Measurements from ENCODE around the gene KRT80.
"Not testable (repeated sequence)": the region's sequence is repeated elsewhere in the genome, so short reads cannot be mapped to it uniquely, and the experiment has no call there.

The KRT80 gene
- total RNA-seq: 0 reads per million in 2 donors

DNA sequence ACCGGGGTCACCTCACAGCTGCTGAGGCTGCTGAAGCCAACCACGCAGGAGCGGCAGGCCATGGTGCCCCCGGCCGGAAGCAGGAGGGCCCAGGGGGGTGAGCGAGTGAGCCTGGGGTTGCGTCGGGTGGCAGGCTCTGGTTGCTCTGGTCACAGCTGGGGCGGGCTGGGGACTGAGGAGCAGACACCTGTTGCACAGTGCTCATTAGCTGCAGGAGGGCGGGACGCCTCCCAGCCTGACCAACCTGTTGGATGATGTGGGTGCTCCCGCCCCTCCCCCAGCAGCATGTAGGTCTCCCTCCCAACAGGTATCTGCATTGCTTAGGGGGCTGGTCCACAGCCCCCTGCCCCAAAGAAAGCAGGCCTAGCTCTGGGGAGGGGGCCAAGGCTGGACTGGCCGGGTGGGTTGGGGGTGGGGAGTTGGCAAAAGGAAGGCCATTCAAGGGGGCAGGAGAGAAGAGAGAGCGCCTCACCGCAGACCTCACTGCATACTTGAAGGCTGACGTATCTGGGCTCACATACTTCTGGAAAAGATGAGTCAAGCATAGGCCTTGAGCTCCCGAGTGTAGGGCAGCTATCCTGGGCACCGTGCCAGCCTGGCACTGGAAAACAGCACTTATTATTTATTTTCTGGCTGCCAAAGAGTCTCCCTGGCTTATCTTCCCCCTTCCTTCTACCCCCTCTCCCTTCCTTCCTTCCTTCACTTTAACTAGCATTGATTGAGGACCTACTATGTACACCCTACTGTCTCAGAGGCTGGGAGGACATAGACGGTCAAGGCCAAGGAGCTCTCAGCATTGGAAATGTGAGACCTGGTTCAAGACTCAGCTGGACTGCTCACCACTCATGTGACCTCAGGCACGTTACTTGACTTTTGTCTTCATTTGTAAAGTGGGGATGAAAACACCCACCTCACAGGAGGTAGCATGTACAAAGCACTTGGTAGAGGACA, at the start of gene KRT80:
TSS of gene KRT80 (minus strand) at position 174 of the 951 bp plus-strand sequence. CDS start at position 62, 112 bp downstream.
- peak in 1 of 5 experiments; percentile 15 for DNase-seq

DNA sequence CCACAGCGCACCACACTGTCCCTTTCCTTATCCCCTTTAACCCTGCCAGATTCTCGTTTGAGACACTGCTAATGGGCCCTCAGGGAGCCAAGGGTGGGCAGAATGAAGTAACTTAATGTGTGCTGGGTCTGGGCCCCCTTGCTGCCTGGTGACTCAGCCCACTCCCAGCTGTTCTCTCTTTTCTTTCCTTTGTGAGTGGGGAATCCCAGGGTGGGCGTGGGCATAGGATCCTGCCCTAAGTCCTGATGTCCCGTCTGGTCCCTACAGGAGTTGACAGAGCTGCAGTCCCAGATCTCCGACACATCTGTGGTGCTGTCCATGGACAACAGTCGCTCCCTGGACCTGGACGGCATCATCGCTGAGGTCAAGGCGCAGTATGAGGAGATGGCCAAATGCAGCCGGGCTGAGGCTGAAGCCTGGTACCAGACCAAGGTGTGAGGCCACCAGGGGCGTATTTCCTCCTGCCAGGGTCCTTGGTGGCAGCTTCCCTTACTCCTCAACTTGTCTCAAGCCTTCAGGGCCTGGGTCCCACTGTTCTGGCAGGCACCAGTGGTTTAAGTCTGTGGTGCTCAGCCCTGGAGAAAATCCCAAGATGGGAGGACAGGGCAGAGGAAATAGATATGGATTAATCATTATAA, 49.5 kb upstream of the KRT80 start:
- DNase-seq: no peak

DNA sequence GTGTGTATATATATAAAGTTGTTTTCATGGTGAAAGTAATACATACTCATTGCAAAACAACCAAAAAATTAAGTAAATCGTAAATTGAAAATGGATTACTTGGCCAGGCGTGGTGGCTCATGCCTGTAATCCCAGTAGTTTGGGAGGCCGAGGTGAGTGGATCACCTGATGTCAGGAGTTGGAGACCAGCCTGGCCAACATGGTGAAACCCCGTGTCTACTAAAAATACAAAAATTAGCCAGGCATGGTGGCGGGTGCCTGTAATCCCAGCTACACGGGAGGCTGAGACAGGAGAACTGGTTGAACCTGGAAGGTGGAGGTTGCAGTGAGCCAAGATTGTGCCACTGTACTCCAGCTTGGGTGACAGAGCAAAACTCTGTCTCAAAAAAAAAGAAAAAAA, 48.4 kb upstream of the KRT80 start:
- not testable (repeated sequence) for DNase-seq

DNA sequence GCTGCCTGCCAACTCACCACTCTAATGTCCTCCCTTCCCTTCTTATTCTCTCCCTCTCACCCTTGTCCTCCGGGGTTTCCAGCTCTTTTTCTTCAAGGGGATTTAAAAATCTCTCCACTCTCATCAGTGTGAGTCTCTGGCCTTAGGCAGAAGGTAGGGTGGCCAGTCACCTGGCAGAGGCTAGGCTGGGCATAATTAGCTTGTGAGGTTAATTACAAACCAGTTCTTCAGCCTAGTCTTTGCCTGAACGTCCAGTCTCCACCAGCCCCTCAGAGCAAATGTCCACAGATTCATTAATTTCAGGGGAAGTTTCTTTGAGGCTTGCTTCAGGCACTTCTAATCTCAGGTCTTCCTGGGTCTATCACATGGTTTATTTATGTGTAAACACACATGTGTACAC, 48.0 kb upstream of the KRT80 start:
- DNase-seq: no peak

DNA sequence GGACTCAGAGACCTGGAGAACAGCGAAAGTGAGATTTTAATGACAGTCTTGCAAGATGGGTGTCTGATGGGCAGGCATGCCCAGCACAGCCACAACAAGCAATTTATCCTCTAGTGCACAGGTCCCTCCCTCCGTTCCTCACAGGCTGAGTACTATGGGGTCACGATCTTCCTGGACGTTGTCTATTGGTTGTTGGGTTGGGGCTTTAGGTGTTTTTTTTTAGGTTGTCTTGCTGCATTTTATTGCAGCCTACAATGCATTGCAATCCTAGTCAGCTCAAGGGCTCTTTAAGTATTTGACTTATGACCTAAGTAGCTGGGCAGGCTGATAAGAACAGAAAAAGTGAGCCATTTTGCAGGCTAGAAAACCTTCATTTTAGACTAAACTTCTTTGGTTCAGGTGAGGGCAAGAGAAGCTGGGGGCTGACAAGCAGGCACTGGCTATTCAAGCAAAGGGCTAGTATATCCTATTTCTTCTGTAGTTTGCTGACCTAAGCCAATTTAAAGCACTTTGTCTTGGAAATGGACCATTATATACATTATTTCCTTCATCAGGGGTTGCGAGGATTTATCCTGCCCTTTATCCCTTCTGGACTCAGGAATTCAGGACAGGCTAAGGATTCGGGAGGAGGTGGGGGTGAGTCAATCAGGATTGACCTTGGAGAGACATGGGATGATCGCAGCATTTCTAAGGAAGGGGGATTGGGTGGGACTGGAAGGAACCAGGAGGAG, 47.3 kb upstream of the KRT80 start:
- DNase-seq: no peak

DNA sequence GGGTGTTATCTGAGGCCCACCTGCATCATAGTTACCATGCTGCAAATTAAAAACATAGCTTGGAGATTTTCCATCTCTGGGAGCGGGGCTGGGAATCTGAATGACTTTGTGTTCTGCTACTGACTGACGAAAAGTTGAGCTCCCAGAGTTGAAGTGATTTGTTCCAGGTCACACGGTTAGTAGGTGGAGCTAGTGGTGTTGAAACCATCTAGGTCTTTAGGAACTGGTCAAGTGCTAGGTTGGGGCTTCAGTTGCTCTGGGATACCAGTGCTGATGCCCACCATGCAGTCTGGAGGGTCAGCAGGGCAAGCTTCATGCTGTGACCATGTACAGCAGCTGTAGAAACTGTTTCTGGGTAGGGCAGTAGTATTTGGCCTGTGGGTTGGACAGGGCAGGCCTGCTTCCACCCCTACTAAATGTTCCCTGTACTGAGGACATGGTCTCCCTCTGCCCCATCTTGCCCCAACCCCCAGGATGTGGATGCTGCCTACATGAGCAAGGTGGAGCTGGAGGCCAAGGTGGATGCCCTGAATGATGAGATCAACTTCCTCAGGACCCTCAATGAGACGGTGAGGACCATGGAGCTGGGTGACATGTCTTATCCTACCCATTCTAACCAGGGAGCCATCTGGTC, 46.5 kb upstream of the KRT80 start:
- no peak for DNase-seq

DNA sequence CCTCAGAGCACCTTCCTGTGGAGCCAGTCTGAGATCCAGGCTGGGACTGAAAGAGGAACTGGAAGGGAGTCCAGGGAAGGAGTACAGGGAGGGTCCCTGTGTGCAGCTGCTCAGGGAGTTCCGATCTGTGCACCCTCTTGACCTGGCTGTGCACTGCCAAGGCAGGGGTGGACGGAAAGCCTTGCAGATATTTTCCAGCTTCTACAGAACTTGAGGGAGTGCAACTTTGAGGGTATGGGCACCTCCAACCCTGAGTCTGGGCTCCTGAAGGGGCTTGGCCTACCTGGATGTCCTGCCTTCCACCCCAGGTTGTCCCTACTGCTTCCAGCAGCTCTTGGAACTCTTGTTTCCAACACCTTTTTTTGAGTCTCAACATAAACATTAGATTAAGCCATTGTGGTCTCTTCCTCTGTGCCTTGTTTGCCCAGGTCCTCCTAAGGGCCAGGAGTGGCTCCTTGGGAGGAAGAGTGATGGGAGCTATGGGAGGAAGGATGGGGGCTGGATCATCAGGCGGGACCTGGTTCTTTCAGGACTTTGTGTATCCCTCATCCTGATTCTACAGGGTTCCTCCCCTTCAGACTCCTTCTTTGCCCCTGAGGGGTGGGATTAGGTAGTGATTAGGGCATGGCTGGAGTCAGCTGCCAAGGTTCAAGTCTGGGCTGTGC, 44.7 kb upstream of the KRT80 start:
- no peak for DNase-seq

DNA sequence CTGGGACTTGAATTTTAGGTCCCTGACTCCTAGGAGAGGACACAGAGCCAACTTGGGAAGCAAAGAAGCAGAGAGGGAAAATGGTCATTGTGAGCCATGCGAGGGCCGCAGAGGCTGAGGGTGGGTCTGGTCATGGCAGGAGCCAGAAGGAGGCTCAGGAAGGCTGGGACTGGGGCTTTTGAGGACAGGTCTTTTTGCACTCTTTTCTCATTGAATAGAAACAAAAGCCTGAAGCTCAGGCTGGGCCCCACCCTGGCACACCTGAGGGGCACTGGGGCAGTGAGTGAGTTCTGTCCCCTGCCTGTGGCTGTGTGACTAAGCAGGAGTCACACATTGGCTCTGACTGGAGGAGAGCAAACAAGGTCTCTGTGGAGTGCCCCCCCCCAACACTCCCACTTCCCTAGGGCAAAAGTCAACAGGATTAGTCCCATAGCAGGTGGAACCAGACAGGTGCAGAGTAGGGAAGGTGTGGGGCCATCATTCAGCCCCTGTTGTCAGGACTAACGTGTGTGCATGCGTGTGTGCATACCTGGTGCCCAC, 44.1 kb upstream of the KRT80 start:
- DNase-seq: no peak

DNA sequence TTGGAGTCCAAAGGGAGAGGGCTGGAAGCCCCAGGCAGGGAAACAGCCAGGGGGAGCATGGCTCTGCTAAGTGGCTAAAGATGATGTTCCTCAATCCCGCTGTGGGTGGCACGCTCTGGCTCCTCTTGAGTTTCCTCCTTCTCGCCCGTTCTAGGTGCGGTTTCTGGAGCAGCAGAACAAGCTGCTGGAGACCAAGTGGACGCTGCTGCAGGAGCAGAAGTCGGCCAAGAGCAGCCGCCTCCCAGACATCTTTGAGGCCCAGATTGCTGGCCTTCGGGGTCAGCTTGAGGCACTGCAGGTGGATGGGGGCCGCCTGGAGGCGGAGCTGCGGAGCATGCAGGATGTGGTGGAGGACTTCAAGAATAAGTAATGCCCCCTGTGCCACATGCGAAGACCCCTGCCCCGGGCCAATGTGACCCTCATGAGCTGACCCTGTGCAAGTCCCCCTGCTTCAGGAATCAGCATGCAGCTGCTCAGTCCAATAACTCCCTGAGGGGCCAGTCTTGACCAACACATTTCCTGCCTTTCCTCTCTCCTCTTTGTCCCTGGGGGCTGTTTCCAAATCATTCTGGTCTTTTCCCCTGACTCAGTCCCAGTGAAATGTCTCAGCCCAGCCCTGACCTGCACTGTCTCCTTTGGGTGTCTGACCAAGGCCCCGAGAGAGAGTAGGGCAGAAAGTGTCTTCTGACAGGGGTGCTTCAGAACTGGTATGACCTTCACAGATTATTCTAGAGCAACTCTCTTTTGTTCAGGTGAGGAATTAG, 43.4 kb upstream of the KRT80 start:
- DNase-seq: no peak

DNA sequence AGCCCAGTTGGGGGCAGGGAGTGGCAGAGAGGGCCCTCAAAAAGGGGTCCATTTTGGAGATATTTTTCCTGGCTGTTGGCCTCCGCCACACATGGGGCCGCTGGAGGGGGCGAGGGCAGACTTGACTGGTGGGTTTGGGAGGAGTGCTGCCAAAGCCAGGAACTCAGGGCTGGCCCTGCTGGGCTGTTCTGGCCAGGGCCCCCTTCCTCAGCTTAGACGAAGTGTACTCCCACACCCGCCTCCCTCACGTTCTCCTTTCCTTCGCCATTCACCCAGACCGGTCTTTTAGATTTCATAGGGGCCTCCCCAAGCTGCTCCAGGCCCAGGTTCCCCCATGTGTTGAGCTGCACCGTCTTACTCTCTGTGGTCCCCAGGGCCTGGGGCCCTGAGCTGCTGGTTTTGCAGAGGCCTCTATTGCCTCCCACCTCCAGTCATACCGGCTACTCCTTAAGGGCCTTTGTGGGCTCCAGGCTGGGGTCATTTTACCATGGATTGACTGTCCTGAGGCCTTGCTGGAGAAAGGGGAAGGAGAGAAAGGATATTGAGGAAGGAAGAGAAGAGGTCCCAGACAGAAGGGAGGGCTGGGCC, 42.5 kb upstream of the KRT80 start:
- DNase-seq: no peak

DNA sequence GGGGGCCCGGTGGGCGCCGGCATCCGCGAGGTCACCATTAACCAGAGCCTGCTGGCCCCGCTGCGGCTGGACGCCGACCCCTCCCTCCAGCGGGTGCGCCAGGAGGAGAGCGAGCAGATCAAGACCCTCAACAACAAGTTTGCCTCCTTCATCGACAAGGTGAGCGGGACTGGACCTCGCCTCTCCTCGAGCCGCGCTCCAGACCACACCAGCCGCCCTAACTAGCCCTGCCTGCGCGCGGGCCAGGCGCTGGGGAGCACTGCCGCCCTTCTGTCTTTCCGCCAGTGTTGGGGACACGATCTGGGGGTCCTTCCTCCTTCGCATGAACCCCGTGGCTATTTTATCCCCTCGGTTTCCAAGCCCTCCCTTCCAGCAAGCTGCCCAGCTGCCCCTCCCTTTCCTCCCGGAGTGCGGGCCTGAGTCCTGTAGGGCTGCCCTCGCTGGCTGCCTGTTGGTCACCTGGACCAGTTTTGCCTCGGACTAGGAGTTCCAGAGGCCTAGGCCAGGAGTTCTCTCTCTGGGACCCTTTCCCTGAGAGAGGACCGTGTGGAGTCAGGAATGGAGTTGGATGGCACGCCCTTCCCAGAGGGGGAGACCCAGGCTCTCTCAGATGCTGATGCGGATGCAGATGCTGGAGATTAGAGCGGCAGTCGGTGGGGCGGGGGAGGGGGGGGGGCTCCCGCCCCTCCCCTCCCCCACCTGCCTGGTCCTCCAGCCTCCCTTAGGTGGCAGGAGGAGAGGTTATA, 41.8 kb upstream of the KRT80 start:
- DNase-seq: no peak

DNA sequence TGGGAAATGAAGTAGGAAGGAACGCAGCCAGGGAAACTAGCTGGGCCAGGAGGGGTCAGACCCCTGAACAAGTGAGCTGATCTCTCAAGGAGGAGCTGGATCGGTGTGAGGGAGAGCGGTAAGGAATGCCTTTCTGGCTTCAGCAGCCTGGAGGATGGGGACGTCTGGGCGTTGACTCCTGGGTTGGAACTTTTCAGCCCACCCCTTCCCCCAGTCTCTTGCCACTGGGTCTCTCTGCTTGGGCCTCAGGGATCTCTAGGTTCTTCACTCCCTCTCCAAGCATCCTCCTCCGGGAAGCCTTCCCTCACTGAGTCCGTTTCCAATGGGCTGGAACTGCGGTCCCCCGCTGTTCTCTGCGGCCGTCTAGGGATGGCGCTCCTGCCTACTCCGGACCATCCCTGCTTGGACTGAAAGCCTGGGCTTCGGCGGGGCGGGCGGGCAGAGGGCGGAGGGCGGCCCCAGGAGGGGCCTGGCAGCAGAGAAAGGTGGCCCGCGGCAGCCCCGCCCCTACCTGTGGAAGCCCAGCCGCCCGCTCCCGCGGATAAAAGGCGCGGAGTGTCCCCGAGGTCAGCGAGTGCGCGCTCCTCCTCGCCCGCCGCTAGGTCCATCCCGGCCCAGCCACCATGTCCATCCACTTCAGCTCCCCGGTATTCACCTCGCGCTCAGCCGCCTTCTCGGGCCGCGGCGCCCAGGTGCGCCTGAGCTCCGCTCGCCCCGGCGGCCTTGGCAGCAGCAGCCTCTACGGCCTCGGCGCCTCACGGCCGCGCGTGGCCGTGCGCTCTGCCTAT, 41.1 kb upstream of the KRT80 start, which contains the start of gene KRT7:
TSS of gene KRT7 (plus strand) at position 570 of the 788 bp plus-strand sequence. CDS start at position 624, 54 bp downstream.
- DNase-seq: no peak

DNA sequence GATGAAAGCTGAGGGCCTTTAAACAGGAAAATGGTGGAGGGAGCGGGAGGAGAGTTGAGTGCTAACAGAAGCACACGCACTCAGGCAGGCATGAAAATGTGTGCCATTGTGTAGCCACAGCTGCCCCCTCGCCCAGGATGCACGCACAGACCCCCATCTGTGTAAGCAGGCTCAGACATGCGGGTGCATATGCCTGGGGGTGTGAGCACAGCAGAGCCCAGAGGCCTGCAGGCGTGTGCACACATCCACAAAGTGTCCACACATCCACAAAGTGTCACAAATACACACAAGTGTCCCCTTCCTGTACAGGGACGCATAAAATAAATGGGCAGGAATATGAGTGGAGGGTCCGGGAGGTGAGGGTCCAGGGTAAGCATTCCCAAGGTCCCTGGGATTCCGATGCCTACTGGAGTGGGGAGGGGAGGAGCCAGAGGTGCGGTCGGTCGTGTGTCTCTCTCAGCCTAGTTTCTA, 40.4 kb upstream of the KRT80 start:
- DNase-seq: no peak

DNA sequence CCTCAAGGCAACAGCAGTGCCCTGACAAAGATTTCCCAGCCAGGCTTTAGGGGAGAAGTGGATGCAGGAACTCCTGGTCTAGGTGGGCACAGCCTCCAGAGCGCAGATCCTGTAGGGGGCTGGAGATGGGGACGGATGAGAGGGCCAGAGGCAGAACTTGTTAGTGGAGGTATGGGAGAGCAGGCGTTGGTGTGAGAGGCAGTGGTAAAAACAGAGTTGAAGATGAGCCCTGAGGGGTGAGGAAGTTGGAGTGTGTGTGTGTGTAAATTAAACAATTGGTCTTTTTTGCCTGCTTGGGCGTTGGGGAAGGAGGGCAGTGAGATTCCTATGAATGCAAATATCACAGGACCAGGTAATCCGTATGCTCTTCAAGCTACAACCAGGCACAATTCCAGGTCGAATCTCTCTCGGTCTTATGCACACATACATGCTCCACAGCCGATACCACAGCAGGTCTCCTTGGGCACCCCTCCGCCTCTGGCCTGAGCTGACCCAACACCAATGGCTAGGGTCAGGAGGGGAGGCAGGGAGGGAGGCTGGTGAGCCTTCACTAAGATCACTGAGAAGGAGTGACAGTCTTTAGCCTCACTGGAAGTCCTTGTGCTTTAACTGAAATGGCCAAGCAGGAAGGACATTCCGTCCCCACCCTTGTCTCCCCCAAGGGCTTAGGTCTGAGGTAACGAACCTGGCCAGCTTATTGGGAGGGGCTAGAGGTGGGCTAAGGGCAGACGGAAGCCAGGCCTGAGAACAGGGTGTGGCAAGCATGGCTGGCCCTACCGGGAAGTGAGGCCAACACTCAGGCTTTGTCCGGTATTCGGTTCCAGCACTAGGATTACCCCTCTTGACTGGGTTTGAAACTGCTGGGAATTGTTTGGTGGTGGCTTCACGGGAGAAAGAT, 39.7 kb upstream of the KRT80 start:
- no peak for DNase-seq

DNA sequence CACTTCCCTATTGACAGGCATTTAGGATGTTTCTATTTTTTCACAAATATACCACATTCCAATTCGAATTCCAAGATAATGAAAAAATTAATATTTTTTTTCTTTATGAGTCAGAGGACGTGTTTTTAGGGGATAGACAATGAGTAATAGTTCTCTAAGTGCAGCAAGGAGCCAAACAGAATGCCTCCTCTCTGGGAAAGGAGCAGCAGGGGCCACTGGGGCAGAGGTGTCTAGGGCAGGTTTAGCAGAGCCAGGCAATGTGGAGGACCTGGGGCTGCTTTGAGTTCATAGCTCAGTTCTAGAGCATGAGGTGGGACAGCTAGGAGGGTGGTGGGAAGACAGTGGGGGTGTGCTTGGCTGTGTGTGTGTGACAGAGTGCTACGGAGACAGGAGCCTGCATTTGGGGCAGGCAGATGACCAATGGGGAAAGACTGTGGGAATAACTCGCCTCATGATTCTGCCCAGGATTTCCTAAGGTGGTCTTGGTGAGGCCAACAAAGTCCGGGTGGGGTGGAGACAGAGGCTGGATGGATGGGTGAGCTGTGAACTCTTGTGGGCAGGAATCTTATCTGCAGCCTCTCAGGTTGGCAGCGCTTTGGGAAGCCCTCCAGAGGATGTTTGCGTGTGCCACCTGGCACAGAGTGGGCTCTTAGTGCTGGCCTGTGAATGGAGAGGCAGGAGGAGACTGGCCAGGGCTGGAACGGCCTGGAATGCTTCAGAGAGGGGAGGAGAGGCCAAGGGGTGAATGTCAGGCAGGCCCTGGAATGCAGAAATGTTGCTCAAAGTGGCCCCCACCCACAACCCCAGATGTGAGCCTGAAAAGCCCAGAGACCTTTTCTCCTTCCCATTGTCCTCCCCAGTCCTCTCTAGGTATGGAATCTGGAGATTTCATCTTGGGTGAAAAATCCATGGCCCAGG, 38.8 kb upstream of the KRT80 start:
- no peak for DNase-seq

DNA sequence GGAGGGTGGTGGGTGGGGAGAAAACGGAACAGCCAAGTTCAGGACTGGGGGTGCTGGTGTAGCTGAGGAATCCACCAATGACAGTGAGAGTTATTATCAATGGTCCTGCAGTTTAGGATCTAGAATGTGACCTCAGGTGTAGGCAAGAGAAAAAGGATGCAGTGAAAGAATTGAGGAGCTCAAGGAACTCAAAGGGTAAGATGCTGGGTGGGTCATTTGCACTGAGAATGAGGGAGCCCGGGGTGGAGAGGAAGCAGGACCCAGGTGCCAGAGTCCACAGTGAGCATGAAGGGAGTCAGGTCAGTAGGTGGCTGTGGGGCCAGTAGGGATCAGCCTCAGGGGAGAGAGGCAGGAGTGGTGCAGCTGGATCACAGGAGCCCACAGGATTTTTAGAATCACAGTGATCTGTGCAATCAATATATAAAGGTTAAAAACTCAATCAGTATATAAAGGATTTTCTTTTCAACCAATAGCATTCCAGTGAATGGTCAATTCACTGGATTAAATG, 38.1 kb upstream of the KRT80 start:
- DNase-seq: no peak

Measured in T-helper 2 cell (primary cell).